K562 (cell line): ENCODE data around the gene RNF26. TPM values are rescaled to one million over a fixed set of nuclear protein-coding genes. Genes with fewer than 3 reads are reported as not detected.

Experiments used
- MAX ChIP-seq: sonication (generic); formaldehyde crosslinking; IDR thresholded peaks from 2 replicates; pipeline ENCODE4 v1.9.0; 2022; ENCODE audit warnings: mild to moderate bottlenecking, missing genetic modification reagents
- polyA plus RNA-seq, 8 experiments: library from polyadenylated mRNA; depleted of rRNA in 4 of 8; stranded (reverse) in 5 of 8; unstranded in 3 of 8; fragments of >200 nt; fragmentation: Nextera tagmentation in 2 of 8; fragmentation: Illumina TruSeq in 1 of 8; extraction: Ambion mirVana in 2 of 8; extraction: Trizol in 1 of 8; gene quantifications; 2 replicates each; pipeline versions ENCODE4 v1.2.1 to v1.2.3, GENCODE V29; 2011 to 2014; ENCODE audit warnings: inconsistent platforms in 1 of 8, missing spikeins in 1 of 8
- total RNA-seq, 7 experiments: library from RNA; depleted of rRNA in 6 of 7; stranded (reverse); fragments of >200 nt in 6 of 7; fragmentation: Illumina TruSeq in 2 of 7; extraction: Trizol in 2 of 7; gene quantifications; 2 replicates each; pipeline versions ENCODE4 v1.2.1 to v1.2.3, GENCODE V29; 2011 to 2021; ENCODE audit warnings: low replicate concordance in 1 of 7
- TF ChIP-seq, protein P1 (sequence below), 2 experiments: fragments of 450-650 bp in 1 of 2; sonication (generic) in 1 of 2; formaldehyde crosslinking in 1 of 2; IDR thresholded peaks; 2 replicates each; pipeline versions ENCODE4 v1.7.1 to v1.9.0; 2016 to 2022; ENCODE audit warnings: inconsistent platforms in 1 of 2, mild to moderate bottlenecking in 1 of 2, missing genetic modification reagents in 1 of 2
- TF ChIP-seq, protein P2 (sequence below): sonication (generic); formaldehyde crosslinking; IDR thresholded peaks from 2 replicates; pipeline ENCODE4 v1.8.1; 2022; ENCODE audit warnings: missing genetic modification reagents
- TF ChIP-seq, protein P3 (sequence below), 2 experiments: fragments of 450-650 bp; IDR thresholded peaks; 2 replicates each; pipeline ENCODE4 v1.6.1; 2016; ENCODE audit warnings: mild to moderate bottlenecking in 2 of 2, borderline replicate concordance in 1 of 2, low read depth in 1 of 2, moderate library complexity in 1 of 2

The RNF26 gene
- total and polyA plus RNA-seq, 9 of the 15 experiments (the other 6 are each of a cell fraction or from before 2014, with no cell fraction given), result 5.3 to 53.6 (median 12.7) TPM

GRCh38 chr11:119368121-119369034, 34.1 kb downstream of the RNF26 start (continued):
- TF ChIP-seq, protein P1, sequence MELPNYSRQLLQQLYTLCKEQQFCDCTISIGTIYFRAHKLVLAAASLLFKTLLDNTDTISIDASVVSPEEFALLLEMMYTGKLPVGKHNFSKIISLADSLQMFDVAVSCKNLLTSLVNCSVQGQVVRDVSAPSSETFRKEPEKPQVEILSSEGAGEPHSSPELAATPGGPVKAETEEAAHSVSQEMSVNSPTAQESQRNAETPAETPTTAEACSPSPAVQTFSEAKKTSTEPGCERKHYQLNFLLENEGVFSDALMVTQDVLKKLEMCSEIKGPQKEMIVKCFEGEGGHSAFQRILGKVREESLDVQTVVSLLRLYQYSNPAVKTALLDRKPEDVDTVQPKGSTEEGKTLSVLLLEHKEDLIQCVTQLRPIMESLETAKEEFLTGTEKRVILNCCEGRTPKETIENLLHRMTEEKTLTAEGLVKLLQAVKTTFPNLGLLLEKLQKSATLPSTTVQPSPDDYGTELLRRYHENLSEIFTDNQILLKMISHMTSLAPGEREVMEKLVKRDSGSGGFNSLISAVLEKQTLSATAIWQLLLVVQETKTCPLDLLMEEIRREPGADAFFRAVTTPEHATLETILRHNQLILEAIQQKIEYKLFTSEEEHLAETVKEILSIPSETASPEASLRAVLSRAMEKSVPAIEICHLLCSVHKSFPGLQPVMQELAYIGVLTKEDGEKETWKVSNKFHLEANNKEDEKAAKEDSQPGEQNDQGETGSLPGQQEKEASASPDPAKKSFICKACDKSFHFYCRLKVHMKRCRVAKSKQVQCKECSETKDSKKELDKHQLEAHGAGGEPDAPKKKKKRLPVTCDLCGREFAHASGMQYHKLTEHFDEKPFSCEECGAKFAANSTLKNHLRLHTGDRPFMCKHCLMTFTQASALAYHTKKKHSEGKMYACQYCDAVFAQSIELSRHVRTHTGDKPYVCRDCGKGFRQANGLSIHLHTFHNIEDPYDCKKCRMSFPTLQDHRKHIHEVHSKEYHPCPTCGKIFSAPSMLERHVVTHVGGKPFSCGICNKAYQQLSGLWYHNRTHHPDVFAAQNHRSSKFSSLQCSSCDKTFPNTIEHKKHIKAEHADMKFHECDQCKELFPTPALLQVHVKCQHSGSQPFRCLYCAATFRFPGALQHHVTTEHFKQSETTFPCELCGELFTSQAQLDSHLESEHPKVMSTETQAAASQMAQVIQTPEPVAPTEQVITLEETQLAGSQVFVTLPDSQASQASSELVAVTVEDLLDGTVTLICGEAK (IDR thresholded peaks at IDR 0.05), result no peak
- TF ChIP-seq, protein P1 (CRISPR knock-in tag; IDR thresholded peaks at IDR 0.05), result no peak
- TF ChIP-seq, protein P2, sequence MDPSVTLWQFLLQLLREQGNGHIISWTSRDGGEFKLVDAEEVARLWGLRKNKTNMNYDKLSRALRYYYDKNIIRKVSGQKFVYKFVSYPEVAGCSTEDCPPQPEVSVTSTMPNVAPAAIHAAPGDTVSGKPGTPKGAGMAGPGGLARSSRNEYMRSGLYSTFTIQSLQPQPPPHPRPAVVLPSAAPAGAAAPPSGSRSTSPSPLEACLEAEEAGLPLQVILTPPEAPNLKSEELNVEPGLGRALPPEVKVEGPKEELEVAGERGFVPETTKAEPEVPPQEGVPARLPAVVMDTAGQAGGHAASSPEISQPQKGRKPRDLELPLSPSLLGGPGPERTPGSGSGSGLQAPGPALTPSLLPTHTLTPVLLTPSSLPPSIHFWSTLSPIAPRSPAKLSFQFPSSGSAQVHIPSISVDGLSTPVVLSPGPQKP (CRISPR knock-in tag), result no peak
- TF ChIP-seq MAX (CRISPR knock-in tag), result no peak
- TF ChIP-seq, protein P3, sequence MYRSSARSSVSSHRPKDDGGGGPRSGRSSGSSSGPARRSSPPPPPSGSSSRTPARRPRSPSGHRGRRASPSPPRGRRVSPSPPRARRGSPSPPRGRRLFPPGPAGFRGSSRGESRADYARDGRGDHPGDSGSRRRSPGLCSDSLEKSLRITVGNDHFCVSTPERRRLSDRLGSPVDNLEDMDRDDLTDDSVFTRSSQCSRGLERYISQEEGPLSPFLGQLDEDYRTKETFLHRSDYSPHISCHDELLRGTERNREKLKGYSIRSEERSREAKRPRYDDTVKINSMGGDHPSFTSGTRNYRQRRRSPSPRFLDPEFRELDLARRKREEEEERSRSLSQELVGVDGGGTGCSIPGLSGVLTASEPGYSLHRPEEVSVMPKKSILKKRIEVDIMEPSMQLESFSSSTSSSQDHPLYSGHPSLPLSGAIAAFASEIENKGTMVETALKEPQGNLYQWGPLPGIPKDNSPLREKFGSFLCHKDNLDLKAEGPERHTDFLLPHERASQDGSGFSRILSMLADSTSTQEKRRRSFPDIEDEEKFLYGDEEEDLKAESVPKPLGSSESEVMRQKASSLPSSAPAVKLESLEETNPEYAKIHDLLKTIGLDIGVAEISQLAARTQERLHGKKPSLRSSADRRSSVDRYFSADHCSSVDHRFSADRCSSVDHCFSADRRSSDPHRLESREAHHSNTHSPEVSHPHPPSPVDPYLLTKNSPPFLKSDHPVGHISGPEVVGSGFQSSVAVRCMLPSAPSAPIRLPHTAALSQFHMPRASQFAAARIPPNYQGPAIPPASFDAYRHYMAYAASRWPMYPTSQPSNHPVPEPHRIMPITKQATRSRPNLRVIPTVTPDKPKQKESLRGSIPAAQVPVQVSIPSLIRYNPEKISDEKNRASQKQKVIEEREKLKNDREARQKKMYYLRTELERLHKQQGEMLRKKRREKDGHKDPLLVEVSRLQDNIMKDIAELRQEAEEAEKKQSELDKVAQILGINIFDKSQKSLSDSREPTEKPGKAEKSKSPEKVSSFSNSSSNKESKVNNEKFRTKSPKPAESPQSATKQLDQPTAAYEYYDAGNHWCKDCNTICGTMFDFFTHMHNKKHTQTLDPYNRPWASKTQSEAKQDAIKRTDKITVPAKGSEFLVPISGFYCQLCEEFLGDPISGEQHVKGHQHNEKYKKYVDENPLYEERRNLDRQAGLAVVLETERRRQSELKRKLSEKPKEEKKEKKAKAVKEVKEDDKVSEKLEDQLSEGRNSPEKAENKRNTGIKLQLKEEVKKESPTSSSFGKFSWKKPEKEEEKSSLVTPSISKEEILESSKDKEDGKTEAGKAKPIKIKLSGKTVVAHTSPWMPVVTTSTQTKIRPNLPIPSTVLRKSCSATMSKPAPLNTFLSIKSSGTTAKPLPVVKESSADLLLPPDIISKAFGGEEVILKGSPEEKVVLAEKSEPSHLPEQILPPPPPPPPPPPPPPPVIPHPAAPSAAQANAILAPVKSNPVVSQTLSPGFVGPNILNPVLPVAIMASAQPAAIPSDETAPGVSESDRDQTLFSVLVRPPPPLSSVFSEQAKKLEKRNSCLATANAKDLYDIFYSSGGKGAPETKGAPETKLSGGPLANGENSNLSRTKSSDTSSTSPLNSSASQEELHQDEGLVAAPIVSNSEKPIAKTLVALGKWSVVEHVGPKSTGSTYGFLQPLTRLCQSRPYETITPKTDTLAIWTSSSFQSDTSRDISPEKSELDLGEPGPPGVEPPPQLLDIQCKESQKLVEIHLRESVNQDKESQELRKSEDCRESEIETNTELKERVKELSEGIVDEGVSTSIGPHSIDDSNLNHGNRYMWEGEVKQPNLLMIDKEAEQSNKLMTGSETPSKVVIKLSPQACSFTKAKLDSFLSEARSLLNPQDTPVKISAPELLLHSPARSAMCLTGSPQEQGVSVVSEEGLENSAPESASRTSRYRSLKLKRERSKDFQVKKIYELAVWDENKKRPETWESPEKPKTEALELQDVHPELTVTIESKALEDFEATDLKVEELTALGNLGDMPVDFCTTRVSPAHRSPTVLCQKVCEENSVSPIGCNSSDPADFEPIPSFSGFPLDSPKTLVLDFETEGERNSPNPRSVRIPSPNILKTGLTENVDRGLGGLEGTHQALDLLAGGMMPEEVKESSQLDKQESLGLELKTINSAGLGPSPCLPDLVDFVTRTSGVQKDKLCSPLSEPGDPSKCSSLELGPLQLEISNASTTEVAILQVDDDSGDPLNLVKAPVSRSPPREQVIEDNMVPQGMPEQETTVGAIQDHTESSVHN (IDR thresholded peaks at IDR 0.05; ENCODE audit: borderline replicate concordance in 1 of 2, low read depth in 1 of 2), result peak in 1 of 2 experiments; percentile 89; a peak in 2 of 4 replicates
